ENCODE measurements around the gene PRKCG.

GRCh38 chr19:53912653-53913052 is 30.7 kb downstream of the PRKCG start:
- TF ChIP-seq POLR2AphosphoS5 (IDR thresholded peaks at IDR 0.05; ENCODE audit: low read depth, low read length) (no peak), SPI1 (IDR thresholded peaks at IDR 0.05; ENCODE audit: low read depth, low read length) (no peak), POLR2A (IDR thresholded peaks at IDR 0.05; ENCODE audit: low read depth, low read length) (no peak)
